Esophagus muscularis mucosa (tissue), 4 donors: Measurements from ENCODE around the gene TMEM43. TPM values are rescaled to one million over a fixed set of nuclear protein-coding genes. Genes with fewer than 3 reads are reported as not detected.
A peak's percentile ranks its signal among the peaks of the same experiment; 100 is the strongest.

Source experiments
- DNase-seq: peaks from one replicate; pipeline ENCODE4 v3.0.0-alpha.2; 2017; ENCODE audit errors: extremely low spot score
- H3K27ac ChIP-seq, 4 donors: fragments of 200-600 bp; sonication (generic); replicated peaks in 1 of 4; 1 replicate in 3 of 4; 2 replicates in 1 of 4; pipeline ENCODE4 v1.5.1; 2016 to 2019; ENCODE audit warnings: mild to moderate bottlenecking in 1 of 4
- H3K27me3 ChIP-seq, 4 donors: fragments of 200-600 bp; sonication (generic); one replicate each; pipeline versions ENCODE4 v1.5.1 to v1.6.0; 2016 to 2019
- H3K36me3 ChIP-seq, 4 donors: fragments of 200-600 bp; sonication (generic); one replicate each; pipeline ENCODE4 v1.5.1; 2016 to 2019
- H3K4me1 ChIP-seq, 4 donors: fragments of 200-600 bp; sonication (generic); one replicate each; pipeline ENCODE4 v1.5.1; 2016 to 2019
- H3K4me3 ChIP-seq, 4 donors: fragments of 200-600 bp; sonication (generic); 1 replicate in 2 of 4; 2 replicates in 2 of 4; pipeline ENCODE4 v1.5.1; 2016 to 2019; ENCODE audit warnings: mild to moderate bottlenecking in 4 of 4, moderate library complexity in 1 of 4
- H3K9me3 ChIP-seq, 4 donors: fragments of 200-600 bp; sonication (generic); 1 replicate in 3 of 4; 2 replicates in 1 of 4; pipeline ENCODE4 v1.5.1; 2016 to 2019
- CTCF ChIP-seq, 3 experiments: fragments of 200-600 bp in 2 of 3; fragments of 450-650 bp in 1 of 3; sonication (generic) in 2 of 3; IDR thresholded peaks; one replicate each; pipeline ENCODE4 v1.5.1; 2017 to 2019; ENCODE audit warnings: antibody characterized with exemption in 3 of 3, mild to moderate bottlenecking in 2 of 3, moderate library complexity in 1 of 3
- EP300 ChIP-seq: sonication (generic); formaldehyde crosslinking; IDR thresholded peaks from one replicate; pipeline ENCODE4 v1.6.1; 2017; ENCODE audit warnings: antibody characterized with exemption
- POLR2A ChIP-seq: fragments of 450-650 bp; IDR thresholded peaks from one replicate; pipeline ENCODE4 v1.6.1; 2017; ENCODE audit warnings: antibody characterized with exemption, moderate library complexity, mild to moderate bottlenecking, low read depth
- POLR2AphosphoS5 ChIP-seq, 2 donors: sonication (generic); formaldehyde crosslinking; IDR thresholded peaks; one replicate each; pipeline ENCODE4 v1.6.1; 2017; ENCODE audit warnings: antibody characterized with exemption in 2 of 2
- WGBS: methylation state at CpG from one replicate; pipeline ENCODE4 v1.1.5; 2018; 5-methylcytosine and 5-hydroxymethylcytosine counted together
- intact Hi-C: fragments of 100-400 bp; cut with DNase I; formaldehyde crosslinking; loops from one replicate; pipeline ENCODE4 v1.15.1; 2023
- total RNA-seq, 4 donors: library from RNA; depleted of rRNA; stranded (reverse); fragments of >200 nt; gene quantifications; one replicate each; pipeline versions ENCODE4 v1.1.0 to v1.2.1, GENCODE V29; 2016

Gene TMEM43
- total RNA-seq, 4 donors from 2014 or later = 131 to 208 (median 179) TPM

GRCh38 chr3:14133876-14134275 lies 9.0 kb downstream of the TMEM43 start:
- peaks cover 82 to 100% (median 95%) of the 10 kb centered on the region in 4 donors for H3K36me3 ChIP-seq
- no peak for DNase-seq
- H3K4me3 ChIP-seq = no peak overlapping the region
- intact Hi-C loops = no loop called here
- no peaks in the 10 kb centered on the region for H3K9me3 ChIP-seq
- peaks cover 10 to 22% (median 16%) of the 10 kb centered on the region in 4 donors for H3K4me1 ChIP-seq
- H3K27ac ChIP-seq = no peak overlapping the region
- H3K27me3 ChIP-seq = no peaks in the 10 kb centered on the region
- 95% methylated on average over 4 of the region's 5 CpGs for WGBS
- TF ChIP-seq POLR2A (no peak), EP300 (no peak), POLR2AphosphoS5 (IDR thresholded peaks at IDR 0.05) (no peak), CTCF (IDR thresholded peaks at IDR 0.05) (no peak)

DNA sequence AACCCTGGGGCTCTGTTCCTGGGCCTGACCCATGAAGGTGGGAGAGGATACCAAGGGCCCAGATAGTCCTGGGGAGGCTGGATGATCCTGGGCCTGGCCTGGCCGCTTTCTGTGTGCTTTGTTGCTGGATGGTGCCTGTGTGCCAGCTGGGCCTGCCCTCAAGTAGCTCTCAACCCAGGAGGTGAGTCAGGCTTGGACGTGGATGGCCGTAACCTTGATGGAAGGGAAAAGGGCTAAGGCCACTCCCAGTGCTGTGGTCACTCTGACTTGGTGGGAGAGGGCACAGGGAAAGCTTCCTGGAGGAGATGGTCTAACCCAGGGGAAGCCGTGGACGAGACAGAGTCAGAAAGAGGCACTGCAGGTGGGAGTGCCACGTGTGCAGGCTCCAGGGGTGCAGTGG lies 9.4 kb downstream of the TMEM43 start:
- whole genome bisulfite sequencing = 81% methylated on average over 6 of the region's 6 CpGs
- no peaks in the 10 kb centered on the region for H3K27me3 ChIP-seq
- intact Hi-C loops = no loop called here

DNA sequence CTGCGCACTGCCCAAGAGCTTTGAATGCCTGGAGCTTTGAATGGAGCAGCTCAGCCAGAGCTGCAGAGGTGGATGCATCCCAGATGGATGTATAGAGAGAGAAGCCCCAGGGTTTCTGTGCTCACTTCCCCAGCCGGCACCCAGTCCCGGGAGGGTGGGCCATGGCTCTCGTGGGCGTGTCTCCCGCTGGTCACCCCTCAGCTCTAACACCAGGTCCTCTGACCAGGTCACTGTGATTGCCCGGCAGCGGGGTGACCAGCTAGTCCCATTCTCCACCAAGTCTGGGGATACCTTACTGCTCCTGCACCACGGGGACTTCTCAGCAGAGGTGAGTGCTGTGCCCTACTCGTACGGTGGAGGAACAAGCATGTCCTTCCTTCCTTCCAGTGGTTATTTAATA lies 10.7 kb downstream of the TMEM43 start:
- TF ChIP-seq CTCF (IDR thresholded peaks at IDR 0.05) (no peak), POLR2AphosphoS5 (IDR thresholded peaks at IDR 0.05) (no peak), EP300 (no peak), POLR2A (no peak)
- Histone ChIP-seq H3K36me3 (peaks cover 79 to 100% (median 97%) of the 10 kb centered on the region in 4 donors), H3K27me3 (no peaks in the 10 kb centered on the region), H3K9me3 (no peaks in the 10 kb centered on the region), H3K27ac (no peak overlapping the region), H3K4me1 (peaks cover 10 to 20% (median 17%) of the 10 kb centered on the region in 4 donors), H3K4me3 (no peak overlapping the region)
- DNase-seq = no peak
- intact Hi-C loops = no loop called here
- WGBS = 91% methylated on average over 3 of the region's 11 CpGs

More for the DNA sequence above, 9.4 kb downstream of the TMEM43 start:
- H3K4me1 ChIP-seq = peaks cover 10 to 22% (median 16%) of the 10 kb centered on the region in 4 donors
- H3K36me3 ChIP-seq = peaks cover 83 to 100% (median 98%) of the 10 kb centered on the region in 4 donors
- H3K4me3 ChIP-seq = no peak overlapping the region
- no peak overlapping the region for H3K27ac ChIP-seq
- no peak for DNase-seq
- TF ChIP-seq POLR2A (no peak), POLR2AphosphoS5 (IDR thresholded peaks at IDR 0.05) (no peak), EP300 (no peak), CTCF (IDR thresholded peaks at IDR 0.05) (no peak)
- no peaks in the 10 kb centered on the region for H3K9me3 ChIP-seq

GRCh38 chr3:14137004-14137403 lies 12.2 kb downstream of the TMEM43 start:
- no peak for TF ChIP-seq POLR2AphosphoS5 (IDR thresholded peaks at IDR 0.05)
- TF ChIP-seq POLR2A = no peak
- no peak for TF ChIP-seq CTCF (IDR thresholded peaks at IDR 0.05)
- TF ChIP-seq EP300 = no peak
- Histone ChIP-seq H3K27me3 (no peaks in the 10 kb centered on the region), H3K4me3 (no peak overlapping the region), H3K9me3 (no peaks in the 10 kb centered on the region), H3K27ac (peak overlapping the region; percentile 20 to 60 (median 54)), H3K4me1 (peaks cover 15 to 34% (median 25%) of the 10 kb centered on the region in 4 donors), H3K36me3 (peaks cover 72 to 100% (median 96%) of the 10 kb centered on the region in 4 donors)
- intact Hi-C loops = no loop called here
- no peak for DNase-seq
- WGBS = no CpG with 5 or more reads among the region's 3 CpGs

DNA sequence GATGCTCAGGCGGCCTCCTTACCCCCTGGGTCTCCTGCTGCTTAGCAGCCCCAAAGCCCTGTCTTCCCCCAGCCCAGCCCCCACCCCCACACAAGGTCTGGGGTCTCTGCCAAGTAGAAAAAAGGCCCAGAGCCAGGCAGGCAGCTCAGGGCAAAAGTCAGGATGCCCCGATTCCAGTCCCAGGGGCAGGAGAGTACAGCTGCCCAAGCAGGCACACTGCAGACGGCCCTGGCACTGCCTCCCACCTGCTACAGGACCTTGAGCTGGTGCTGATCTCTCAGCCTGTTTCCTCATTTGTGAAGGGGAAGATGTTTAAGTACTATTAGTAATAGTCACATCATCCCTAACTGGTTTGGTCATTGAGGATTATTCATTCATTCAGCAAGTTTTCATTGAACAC lies 12.6 kb downstream of the TMEM43 start:
- 20% methylated on average over 1 of the region's 3 CpGs for WGBS
- peaks cover 70 to 100% (median 96%) of the 10 kb centered on the region in 4 donors for H3K36me3 ChIP-seq
- H3K27ac ChIP-seq = peak overlapping the region; percentile 20 to 60 (median 54)
- DNase-seq = no peak
- intact Hi-C loops = no loop called here
- no peak for TF ChIP-seq POLR2AphosphoS5 (IDR thresholded peaks at IDR 0.05)
- no peak for TF ChIP-seq POLR2A
- TF ChIP-seq CTCF (IDR thresholded peaks at IDR 0.05) = no peak
- TF ChIP-seq EP300 = no peak
- H3K4me1 ChIP-seq = peaks cover 20 to 38% (median 30%) of the 10 kb centered on the region in 4 donors
- no peaks in the 10 kb centered on the region for H3K27me3 ChIP-seq
- H3K4me3 ChIP-seq = no peak overlapping the region
- no peaks in the 10 kb centered on the region for H3K9me3 ChIP-seq
